H54 (cell line): ENCODE results near the gene CNKSR2.

ENCODE experiments used
- DNase-seq: peaks from one replicate; pipeline ENCODE4 v3.0.0; 2011; ENCODE audit warnings: low spot score, mixed read lengths; ENCODE audit not compliant: insufficient read length
- FAIRE-seq: peaks from 3 replicates; lab custom pipeline; 2011; peaks lifted over from hg19 to GRCh38; lab: Jason Lieb, UNC
- POLR2A ChIP-seq: IDR thresholded peaks from 2 replicates; pipeline ENCODE4 v1.6.1; 2011; ENCODE audit warnings: low read depth, mild to moderate bottlenecking, low read length

Gene CNKSR2

DNA sequence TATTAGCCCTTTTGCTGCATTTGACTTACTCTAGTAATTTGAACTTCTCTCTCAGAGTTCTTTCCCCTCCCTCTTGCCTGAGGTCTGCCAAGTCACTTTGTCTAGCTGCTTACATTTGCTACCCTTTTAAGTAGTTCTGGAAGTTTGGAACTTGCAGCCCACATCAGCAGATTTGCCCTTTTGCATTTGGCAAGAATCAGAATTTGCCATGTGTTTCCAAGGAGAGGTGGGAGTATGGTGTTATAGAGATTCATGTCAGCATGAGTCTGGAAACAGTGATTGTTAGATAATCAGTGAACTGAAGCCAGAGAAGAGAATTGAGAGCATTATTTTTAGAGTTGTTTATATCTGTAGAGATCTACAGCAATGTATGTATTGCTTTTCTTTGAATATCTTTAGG lies 231.8 kb downstream of the CNKSR2 start:
- DNase-seq (no peak), FAIRE-seq (no peak)
- no peak for TF ChIP-seq POLR2A

GRCh38 chrX:21610168-21610567 lies 235.9 kb downstream of the CNKSR2 start:
- FAIRE-seq (no peak), DNase-seq (no peak)
- no peak for TF ChIP-seq POLR2A

DNA sequence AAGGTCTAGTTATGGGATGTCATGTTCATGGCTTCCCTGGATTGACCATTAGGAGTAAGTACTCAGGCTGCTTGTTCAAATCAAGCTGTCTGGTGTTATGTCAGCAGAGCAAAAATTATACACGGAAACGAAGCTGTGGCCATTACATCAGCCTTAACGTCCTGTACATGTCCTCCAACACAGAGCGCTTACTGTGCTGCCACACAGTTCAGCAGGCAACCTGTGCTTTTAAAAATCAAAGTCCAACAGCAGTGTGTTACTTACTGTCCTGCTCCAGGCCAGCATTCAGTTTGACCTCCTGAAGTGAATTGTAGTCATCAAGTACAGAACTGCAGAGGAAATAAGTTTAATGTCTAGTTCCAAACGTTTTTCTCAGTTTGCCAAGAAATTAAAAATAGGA lies 237.9 kb downstream of the CNKSR2 start:
- no peak for TF ChIP-seq POLR2A
- DNase-seq (no peak), FAIRE-seq (no peak)

DNA sequence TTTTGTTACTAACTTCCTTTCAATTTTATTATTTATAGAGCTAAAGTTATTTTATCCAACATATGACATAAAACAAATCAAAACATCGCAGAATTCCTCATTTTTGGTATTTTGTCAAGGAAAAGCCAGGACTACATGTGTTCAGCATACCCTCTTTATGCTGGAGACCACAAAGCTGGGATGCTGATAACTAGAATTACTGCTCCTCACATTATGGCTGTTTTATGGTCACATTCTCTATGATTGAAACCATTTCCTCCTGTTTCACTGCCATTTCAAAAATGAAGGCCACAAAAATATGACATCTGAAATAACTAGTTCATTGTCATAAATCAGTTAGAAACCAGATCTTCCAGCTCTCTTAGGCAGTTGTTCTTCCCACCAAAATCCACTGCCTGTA lies 242.2 kb downstream of the CNKSR2 start:
- FAIRE-seq (no peak), DNase-seq (no peak)
- no peak for TF ChIP-seq POLR2A

DNA sequence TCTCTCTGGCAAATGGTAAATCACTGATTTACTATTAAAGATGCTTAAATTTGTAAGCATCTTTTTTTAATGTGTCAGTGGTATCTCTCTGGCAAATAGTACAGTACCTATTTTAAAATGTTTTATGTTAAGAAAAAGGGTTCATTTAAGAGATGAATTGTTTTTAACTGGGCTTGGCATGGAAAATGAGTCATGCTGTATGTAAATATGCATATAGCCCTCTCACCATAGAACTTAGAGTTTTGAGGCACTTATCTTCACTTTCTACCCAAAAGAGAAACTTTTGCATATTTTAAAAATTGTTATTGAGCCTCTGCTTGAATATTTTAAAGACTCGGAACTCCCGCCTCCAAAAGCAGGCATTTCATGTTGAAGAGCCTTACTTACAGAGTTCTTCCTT lies 246.0 kb downstream of the CNKSR2 start:
- FAIRE-seq = no peak
- no peak for DNase-seq
- no peak for TF ChIP-seq POLR2A

DNA sequence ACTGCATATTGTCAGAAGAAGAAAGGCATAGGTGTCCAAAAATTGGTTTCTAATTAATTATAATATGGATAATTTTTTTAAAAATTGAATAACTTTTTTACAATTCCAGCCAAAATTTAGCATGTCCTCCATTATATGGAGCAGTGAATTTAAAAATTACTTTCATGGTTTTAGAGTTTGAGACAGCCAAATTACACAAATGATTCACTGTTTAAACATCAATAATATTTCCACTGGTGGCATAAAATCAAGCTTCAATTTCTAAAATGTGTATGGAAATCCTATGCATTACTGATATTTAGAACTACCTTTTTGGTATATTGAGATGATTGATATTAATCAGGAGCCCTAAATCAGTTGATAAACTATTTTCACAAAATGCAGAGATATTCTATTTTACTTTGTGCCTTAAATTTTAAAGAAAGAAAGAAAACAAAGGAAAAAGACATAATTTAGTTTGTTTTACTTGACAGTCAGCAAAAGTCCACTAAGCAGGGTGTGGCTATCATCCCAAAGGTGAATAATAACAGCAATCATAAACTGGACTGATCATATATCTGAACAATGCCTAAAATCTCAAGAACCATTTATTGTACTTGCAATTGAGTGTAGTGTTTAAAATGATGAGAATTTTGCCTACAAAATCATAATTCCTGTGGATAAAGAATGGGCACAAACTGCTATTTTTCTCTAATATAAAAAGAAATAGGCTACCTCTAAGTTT lies 249.7 kb downstream of the CNKSR2 start:
- DNase-seq (no peak), FAIRE-seq (no peak)
- TF ChIP-seq POLR2A = no peak

- TF ChIP-seq POLR2A = no peak
- no peak for DNase-seq
- no peak for FAIRE-seq
Measured at GRCh38 chrX:21632027-21632426, 257.8 kb downstream of the CNKSR2 start.

DNA sequence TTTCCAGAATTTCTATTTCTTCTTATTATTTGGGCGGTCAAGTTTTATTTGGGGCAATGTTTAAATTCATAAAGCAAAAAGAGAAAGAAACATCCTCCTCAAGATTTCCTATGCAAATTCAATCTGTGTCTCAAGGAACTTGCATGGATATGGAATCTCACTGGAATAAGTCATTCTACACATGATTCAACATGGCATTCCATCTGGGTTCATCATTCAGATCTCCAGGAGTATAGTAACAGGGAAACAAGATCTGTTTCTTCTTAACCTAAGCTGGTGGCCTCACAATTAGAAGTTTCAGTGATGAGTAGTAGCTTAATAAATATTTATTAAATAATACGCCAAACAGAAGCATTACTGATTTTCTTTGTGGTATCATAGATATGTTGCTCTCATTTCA lies 264.1 kb downstream of the CNKSR2 start:
- no peak for TF ChIP-seq POLR2A
- DNase-seq (no peak), FAIRE-seq (no peak)

- no peak for TF ChIP-seq POLR2A
- DNase-seq (no peak), FAIRE-seq (no peak)
Measured at GRCh38 chrX:21639775-21640174, 265.6 kb downstream of the CNKSR2 start.

GRCh38 chrX:21645431-21645830 lies 271.2 kb downstream of the CNKSR2 start:
- TF ChIP-seq POLR2A = no peak
- DNase-seq = no peak
- FAIRE-seq = no peak

GRCh38 chrX:21645886-21646285 lies 271.7 kb downstream of the CNKSR2 start:
- TF ChIP-seq POLR2A = no peak
- FAIRE-seq (no peak), DNase-seq (no peak)

DNA sequence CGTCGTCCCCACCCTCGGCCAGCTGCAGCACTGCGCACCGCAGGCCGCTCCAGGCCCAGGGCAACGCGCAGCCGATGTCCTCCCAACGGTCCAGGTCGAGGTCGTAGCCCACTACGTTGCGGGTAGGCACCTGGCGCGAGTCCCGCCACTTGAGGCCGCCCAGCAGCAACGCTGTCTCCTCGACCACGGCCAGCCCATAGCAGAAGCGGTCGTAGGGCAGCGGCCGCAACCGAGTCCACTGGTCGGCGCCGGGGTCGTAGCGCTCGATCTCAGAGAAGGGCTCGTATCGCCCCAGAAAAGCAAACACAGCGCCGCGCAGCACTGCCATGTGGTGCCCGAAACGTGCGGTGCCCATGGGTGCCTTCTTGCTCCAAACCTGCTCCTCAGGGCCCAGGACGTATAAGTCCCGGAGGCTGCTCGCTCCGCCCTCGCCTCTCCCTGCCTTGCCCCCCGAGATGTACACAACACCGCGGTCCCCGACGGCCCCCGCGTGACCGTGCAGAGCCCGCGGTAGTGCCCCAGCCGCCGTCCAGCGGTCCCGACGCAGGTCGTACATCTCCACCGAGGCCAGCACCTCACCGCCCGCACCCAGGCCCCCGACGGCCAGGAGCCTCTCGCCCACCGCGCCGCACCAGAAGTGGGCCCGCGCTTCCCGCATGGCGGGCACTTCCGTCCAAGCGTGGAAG lies 281.8 kb downstream of the CNKSR2 start:
- no peak for TF ChIP-seq POLR2A

DNA sequence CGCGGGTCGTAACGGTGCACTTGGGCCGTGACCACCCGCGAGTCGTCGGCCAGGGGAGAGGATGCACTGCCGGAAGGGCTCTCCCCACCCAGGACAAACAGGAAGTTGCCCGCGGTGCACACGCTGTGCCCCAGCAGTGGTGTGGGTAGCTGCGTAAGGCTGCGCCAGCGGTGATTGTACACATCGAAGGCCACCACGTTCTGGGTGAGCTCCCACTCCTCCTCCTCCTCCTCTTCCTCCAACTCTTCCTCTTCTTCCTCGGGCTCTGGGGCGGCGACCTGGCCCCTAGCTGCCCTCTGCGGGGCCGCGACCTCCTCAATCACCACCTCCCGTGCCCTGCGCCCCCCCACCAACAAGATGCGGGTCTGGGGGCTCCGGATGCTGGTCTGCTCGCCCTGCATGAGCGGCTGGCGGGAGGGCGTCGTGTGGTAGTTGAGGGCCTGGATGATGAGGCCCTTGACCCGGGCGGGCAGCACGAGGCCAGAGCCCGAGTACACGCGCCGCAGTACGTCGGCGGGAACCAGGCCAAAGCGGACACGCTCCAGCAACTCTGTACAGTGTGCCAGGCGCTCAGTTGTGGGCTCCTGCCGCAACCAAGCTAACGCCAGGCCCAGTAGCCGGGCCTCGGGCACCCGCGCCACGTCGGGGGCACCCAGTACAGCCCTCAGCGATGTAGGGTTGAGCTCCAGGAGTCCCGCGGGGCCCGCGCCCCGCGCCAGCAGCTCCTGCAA lies 282.5 kb downstream of the CNKSR2 start:
- FAIRE-seq = no peak
- no peak for DNase-seq
- no peak for TF ChIP-seq POLR2A

More for the DNA sequence above, 281.8 kb downstream of the CNKSR2 start:
- FAIRE-seq (no peak), DNase-seq (no peak)

- DNase-seq (no peak), FAIRE-seq (no peak)
- no peak for TF ChIP-seq POLR2A
Measured at GRCh38 chrX:21657318-21658151, 283.3 kb downstream of the CNKSR2 start.
